GM18870 (cell line): ENCODE results near the gene USH1C.

Experiments used
- ATAC-seq: cut with Tn5 transposase; IDR thresholded peaks from one replicate; pipeline ENCODE4 v1.9.1; 2021; ENCODE audit warnings: moderate library complexity; ENCODE audit not compliant: unreplicated experiment

The USH1C gene

DNA sequence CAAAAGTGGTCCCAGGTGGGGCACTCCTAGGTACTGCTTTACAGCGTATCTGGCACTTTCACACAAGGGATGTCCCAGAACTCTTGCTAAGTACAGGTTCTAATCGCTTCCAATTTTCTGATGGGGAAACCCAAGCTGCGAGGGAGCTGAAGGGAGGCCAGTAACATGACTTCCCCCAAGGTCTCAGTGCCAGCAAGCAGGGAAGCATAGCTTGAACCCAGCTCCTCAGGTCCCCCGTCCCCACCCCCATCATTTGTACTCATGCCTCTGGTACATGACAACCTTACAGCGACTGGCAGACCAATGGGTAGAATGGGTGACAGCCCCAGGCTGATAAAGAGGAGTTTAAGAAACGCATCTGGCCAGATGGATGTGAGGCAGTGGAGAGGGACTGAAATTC, 66.9 kb downstream of the USH1C start:
- no peak for ATAC-seq

DNA sequence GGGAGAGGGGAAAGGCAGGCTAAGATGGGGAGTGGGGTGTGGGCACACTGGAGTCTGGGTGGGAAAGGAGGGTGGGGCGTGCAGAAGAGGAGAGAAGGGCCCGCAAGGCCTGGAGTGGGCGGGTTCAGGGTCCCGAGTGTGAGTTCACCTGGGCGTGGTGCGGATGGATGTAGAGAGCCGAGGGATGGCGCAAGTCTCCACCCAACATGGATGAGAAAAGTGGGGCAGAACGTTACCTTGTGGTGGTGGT, 67.2 kb downstream of the USH1C start:
- ATAC-seq, result no peak

DNA sequence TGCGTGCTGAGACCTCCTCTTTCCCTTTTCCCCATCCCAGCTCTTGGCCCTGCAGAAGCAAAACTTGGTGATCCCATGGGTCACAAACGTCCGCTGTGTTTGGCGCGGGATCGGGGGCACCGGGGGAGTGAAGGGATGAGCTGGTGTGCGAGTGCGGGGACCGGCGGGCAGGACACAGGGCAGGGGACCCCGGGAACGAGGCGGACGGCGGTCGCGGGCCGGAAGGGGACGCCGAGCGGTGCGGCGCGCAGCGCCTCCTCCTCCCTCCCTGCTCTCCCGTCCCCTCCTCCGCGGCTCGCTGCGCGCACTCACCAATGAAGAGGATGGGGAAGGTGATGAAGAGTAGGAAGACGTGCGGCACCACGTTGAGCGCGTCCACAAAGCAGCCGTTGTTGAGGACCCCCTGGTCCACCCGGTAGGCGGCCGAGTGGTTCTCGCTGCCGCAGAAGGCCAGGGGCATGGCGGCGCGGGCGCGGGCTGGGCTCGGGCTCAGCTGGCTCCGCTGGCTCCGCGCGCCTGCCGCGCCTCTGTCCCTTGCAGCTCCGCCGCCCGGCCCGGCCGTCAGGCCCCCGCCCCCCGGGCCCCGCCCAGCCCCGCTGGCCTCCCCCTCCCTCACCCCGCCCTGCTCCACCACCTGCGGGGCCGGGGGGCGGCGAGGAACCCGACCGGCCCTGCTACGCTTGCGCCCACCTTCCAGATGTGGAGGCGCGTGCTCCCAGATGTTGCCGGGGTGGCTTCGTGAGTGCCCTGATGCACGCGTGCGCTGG, 67.7 kb downstream of the USH1C start, which contains the start of gene ABCC8:
ABCC8 (minus strand) TSS at position 529 of the 767 bp plus-strand sequence; CDS start at position 460, 69 bp downstream.
- ATAC-seq, result no peak

DNA sequence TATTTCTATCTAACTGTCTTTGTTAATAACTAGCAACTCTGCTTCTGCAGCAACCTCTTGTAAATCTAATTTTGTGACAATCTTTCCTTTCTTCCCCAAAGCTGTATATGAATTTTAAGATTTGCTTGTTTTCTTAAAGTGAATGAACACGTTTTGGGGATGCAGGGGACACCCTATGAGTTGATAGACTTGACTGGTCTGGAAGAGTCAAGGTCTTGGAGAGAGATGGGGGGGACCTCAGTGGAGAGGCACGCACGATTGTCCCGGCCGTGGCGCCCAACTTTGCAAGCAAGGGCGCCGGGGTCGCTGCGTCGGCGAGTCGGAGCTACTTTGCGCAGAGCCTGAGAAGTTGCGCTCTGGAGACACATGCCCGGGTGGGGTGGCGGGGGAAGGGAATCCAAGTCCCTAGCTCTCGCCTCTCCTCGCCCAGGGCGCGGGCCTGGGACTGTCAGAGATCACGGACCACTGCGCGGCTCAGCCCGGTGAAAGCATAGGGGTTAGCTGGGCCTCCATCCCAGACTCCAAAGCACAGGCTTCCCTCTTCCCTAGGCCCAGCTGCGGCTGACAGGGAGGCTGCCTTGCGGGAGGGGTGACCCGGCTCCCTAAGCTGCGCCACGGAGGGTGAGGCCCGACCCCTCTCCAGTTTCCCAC, 68.4 kb downstream of the USH1C start:
- no peak for ATAC-seq

DNA sequence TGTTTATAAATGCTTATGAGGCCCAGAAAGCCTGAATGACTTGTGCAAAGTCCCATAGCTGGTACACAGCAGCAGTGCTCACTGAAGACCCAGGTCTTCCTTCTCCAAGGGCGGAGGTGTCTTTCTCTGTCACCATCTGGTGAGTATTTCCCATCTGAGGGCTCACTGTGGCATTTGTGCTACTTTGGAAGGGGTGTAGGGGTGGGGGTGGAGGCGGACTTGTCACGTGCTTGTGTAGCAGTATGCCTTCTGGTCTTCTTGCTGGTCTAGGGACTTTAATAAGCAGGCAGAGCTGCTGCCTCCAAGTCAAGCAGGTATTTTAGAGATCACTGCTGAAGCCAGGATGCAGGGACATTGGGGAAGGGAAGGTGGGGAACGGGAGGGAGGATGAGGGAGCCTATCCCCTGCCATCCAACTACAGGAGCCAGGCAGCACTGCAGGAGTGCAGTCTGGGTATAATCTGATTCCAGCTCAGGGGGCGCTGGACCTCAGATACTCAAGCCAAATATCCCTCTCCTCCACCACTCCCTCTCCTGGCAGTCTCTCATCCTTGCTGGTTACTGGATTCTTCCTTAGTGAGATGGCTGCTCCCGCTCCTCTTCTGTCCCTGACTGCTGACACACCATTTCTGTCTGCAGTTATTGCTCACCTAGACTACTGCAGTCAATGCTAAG, 71.0 kb downstream of the USH1C start:
- ATAC-seq, result no peak

- ATAC-seq, result no peak
Measured at GRCh38 chr11:17472467-17472866, 71.7 kb downstream of the USH1C start.

GRCh38 chr11:17471501-17471900, 72.7 kb downstream of the USH1C start:
- ATAC-seq, result no peak

DNA sequence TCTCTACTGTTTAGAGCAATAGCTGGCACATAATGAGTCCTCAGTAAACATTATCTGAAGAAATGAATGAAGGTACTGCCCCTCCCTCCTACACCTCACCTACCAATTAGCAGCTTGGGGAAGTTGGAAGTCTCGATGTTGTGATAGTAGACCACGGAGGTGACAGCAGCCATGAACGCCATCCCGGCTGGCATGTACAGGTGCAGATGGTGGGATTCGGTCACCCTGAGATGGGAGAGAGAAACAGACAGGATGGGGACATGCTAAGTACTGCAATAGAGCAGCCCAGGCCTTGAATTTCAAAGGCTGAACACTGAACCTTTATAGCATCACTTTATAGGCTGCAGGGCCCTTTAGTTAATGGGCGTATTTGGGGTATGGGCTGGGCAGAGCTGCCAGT, 74.2 kb downstream of the USH1C start:
- no peak for ATAC-seq

DNA sequence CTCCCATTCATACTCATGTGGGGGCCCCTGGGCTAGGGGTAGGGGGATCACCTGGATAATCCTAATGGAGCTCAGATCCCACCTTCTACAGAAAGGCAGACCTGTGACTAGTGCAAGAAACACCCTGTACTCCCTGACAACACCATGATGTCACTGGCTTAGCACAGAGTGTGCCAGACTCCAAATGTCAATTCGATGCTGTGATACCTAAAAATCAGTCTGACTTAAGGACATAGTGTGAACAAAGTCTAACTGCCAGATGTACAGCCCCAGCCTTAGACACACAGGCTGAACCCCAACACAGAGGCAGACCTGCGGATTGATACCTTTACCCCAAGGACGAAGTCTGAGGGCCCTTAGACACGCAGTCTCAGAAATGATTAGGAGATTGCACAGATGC, 76.1 kb downstream of the USH1C start:
- no peak for ATAC-seq

GRCh38 chr11:17463546-17464174, 80.6 kb downstream of the USH1C start:
- ATAC-seq, result no peak

DNA sequence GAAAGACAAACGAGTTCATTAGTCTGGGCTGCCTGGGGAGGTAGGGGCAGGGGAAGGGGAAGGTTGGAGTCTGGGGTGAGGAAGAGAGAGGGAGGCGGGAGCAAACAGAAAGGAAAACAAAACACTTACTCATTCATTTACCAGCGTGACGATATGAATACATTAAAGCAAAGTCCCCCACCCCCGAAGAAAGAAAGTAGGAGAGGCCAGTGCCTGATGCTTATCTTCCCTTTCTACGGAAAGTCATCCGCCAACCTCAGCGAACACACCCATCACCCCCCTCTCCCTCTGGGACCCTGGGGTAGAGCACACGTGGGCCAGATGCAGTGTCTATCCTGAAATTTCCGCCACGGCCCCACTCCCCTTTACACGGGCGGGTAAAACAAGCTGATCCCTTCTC, 81.3 kb downstream of the USH1C start:
- ATAC-seq, result no peak

DNA sequence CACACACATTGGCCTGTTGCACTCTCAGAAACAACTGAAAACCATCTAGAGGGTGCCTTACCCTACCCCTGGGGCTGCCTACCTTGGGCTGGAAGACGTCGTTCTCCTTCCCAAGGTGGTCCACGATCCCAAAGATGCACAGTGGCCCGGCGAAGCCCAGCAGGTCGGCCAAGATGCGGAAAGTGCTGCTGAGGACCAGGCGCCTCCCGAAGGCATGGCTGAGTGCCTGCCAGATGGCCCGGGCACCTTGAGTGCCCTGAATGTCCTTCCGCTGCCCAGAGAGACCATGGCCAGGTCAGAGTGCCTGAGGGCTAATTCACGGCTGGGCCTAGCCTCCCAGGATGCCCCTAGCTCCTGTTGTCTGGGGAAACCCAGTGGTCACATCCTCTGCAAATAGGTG, 83.8 kb downstream of the USH1C start:
- ATAC-seq, result no peak

- no peak for ATAC-seq
Measured at GRCh38 chr11:17459236-17459896, 84.8 kb downstream of the USH1C start.

- no peak for ATAC-seq
Measured at GRCh38 chr11:17458268-17458667, 85.9 kb downstream of the USH1C start.

- ATAC-seq, result no peak
Measured at GRCh38 chr11:17457396-17458173, 86.6 kb downstream of the USH1C start.

- ATAC-seq, result no peak
Measured at GRCh38 chr11:17452668-17453067, 91.5 kb downstream of the USH1C start.

DNA sequence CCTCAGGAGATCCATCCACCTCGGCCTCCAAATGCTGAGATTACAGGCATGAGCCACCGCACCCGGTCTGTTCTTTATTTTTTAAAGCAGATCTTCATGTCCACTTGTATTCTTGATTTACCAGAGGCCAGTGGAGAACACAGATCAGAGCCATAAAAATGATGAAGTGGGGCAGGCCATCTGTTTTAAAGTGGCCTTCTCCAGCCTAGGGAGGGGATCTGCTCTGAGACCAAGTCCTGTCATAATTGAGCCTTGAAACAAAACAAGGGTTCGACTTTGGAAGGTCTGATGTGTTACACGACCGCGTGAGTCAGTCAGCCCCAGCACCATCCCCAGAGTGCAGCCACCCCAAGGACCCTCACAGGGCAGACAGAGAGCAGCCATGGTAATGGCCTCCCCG, 95.1 kb downstream of the USH1C start:
- no peak for ATAC-seq

GRCh38 chr11:17446482-17446881, 97.7 kb downstream of the USH1C start:
- no peak for ATAC-seq

DNA sequence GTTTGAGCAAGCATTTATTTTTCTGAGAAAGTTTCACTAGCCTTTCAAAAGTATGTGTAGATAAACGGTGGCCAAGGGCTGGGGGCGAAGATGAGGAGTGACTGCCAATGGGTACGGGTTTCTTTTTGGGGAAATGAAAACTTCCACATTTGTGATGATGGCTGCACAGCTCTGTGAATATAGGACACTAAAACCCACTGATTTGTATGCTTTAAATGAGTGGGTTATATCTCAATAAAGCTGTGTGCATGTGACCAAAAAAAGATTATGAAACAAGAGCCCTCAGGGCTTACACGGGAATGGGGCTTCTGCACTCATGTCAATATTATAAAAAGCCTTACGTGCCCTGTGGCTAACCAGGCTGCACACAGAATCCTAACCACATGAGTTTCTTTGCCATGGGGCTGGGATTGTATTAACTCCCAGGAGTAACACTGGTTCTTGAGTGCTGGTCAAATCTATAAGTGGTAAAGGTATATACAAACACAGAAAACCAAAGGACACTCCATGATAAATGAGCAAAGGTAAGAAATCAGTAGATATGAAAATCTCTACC, 98.9 kb downstream of the USH1C start:
- ATAC-seq, result no peak
